Measurements from ENCODE around the gene COL8A2.

COL8A2 gene

DNA sequence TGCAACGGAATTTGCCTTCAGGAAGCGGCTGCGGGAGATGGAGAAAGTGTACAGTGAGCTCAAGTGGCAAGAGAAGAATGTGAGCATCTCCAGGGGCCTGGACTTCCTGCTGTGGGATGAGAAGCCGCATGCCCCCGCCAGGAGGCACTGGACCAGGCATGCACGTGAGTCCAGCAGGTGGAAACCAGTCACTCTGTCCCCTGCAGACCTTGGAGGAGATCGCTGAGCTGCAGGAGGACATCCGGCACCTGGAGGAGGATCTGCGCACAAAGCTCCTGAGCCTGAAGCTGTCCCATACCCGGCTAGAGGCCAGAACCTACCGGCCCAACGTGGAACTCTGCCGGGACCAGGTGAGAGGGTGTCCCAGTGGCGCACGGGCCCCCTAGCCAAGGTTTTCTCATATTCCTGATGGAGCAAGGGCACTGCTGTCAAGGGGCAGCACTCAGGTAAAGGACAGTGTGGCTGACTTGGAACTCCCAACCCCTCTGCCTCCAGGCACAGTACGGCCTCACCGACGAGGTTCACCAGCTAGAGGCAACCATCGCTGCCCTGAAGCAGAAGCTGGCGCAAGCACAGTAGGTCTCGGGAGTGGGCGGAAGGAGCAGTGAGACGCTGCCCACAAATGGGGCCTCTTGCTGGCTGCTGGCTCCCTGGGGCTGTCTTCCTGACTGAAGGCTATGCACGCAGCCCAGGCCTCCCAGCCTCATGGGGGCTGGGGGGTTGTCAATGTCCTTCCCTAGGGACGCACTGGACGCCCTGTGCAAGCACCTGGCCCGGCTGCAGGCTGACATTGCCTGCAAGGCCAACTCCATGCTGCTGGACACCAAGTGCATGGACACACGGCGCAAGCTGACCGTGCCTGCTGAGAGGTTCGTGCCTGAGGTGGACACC is 37.5 kb downstream of the COL8A2 start:
- DNase-seq = peak; percentile 33

DNA sequence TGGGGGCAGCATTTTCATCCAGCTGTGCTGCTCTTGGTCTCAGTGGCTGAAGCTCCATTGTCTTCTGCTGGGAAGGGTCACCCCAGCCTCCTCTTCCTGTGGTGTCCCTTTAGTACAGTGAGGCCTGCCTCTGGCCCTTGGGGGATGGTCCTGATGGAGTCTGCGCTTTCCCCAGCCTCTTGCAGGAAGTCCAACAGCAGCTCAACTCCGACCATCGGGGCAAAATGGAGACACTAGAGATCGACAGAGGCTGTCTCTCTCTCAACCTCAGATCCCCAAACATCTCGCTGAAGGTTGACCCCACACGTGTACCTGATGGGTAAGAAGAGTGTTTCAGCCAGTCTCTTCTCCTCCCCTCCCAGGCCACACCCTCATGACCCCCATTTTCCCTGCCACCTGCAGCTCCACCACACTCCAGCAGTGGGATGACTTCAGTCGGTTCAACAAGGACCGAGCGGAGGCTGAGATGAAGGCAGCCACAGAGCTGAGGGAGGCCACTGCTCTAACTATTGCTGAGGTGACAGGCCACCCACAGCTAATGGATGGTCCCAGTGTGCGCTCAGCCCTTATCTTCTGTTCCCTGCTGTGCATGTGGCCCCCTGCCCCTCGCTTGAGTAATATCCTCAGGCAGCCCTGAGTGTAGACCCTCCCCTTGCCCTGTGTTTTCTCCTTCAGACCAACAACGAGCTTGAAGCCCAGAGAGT is 38.3 kb downstream of the COL8A2 start:
- DNase-seq = no peak

DNA sequence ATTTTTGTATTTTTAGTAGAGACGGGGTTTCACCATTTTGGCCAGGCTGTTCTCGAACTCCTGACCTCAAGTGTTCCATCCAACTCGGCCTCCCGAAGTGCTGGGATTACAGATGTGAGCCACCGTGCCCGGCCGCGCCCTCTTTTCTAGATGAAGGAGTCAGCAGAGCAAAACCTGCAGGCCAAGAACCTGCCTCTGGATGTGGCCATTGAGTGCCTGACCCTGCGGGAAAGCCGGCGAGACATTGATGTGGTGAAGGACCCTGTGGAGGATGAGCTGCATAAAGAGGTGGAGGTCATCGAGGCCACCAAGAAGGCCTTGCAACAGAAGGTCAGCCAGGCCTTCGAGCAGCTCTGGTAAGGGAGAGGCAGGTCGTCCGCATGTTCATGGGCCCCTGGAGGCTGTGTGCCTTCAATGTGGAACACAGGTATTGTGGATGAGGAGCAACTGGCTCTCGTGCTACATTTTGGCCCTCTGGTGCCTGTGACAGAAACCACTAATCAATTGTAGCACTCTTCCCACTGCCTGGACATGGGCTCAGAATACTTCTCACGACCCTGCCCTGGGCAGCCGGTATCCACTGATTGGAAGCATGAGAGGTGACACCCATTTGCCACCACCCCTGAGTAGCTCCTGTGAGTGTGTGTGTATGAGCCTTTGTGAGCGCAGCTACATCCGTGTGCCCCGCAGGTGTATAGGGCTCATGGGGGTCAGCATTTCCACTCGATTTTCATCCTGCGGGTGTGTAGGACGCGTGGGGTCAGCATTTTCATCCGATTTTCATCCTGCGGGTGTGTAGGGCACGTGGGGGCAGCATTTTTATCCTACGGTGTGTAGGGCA is 39.1 kb downstream of the COL8A2 start:
- DNase-seq = no peak

DNA sequence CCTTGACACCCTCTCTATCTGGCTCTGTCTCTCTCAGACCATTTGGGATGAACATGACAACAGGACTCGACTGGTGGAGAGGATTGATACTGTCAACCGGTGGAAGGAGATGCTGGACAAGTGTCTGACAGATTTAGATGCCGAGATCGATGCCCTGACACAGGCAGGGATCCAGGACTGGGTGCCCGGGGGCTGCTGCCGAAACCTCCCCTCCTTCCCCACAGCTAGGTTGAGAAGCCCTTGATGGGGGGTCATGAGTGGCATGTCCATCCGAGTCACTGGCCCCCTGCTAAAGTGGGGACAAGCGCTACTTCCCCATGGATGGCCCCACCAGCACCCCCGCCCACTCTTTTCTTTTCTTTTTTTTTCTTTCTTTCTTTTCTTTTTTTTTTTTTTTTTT is 39.9 kb downstream of the COL8A2 start:
- no peak for DNase-seq

DNA sequence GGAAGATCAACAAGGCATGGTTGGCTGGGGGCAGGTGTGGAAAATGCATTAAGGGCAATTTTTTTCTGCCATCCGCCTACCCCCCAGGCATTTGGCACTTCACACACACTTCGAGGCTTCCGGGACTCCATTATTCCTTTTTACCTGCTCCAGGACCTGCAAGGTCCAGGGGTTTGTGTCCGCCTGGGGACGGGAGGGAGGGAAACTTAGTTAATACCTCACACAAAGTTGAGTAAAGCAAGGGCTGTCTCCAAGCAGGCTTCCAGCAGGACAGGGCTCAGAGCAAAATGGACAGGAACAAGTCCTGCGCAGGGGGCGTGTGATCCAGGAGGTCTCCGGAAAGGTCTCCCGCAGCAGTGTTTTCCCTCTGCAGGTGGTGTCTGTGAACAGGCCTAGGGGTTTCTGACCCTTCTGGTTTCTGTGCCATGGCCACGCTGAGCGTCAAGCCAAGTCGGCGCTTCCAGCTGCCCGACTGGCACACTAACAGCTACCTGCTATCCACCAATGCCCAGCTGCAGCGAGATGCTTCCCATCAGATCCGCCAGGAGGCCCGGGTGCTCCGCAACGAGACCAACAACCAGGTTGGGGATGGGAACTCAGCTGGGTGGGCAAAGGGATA is 40.4 kb downstream of the COL8A2 start:
- peak; percentile 47 for DNase-seq

DNA sequence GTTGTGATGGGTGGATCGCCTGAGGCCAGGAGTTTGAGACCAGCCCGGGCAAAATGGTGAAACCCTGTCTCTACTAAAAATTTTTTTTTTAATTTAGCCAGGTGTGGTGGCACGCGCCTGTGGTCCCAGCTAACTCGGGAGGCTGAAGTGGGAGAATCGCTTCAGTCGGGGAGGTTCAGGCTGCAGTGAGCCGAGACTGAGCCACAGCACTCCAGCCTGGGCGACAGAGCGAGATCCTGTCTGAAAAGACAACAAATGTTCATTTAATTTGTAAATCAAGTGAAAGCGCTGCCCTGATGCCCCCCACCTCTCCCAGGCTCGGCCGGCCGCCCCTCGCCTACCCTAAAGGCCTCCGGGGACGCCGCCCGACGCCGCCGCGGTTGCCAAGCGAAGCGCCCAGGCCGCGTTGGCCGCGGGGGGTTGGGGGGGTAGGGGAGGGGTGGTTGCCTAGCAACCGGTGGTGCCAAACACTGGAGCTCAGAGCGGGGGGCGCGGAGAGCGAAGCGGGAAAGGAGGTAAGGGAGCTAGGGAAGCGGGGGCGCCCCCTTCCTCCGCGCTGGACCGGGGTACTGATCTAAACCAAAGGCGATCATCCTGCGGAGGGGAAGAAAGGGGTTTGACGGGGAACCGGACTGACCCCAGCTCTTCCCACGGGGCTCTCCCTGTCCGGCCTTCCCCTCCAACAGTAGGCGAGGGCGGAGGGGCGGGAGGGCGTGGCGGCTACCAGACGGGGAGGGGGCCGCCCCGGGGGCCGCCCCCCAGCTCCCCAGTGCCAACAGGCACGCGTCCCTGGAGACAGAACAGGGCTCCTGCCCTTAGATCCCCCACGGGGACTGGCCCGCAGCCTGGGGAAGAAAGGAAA is 41.2 kb downstream of the COL8A2 start, which contains the start of gene TEKT2:
Gene TEKT2 (plus strand): TSS at position 460 of the 862 bp plus-strand sequence. CDS start 828 bp downstream, outside the sequence.
- DNase-seq = peak; percentile 86

DNA sequence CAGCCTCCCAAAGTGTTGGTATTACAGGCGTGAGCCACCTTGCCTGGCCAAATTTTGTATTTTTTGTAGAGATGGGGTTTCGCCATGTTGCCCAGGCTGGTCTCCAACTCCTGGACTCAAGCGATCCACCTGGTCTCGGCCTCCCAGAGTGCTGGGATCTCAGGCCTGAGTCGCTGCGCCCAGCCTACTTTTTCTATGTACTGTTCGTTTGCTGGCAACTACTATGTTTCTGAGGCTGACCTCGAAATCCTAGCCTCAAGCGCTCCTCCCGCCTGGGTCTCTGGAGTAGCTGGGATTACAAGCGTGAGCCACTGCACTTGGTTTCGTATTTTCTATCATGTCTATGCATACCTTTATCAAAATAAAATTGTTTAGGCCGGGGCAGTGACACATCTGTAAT is 41.8 kb downstream of the COL8A2 start:
- no peak for DNase-seq

DNA sequence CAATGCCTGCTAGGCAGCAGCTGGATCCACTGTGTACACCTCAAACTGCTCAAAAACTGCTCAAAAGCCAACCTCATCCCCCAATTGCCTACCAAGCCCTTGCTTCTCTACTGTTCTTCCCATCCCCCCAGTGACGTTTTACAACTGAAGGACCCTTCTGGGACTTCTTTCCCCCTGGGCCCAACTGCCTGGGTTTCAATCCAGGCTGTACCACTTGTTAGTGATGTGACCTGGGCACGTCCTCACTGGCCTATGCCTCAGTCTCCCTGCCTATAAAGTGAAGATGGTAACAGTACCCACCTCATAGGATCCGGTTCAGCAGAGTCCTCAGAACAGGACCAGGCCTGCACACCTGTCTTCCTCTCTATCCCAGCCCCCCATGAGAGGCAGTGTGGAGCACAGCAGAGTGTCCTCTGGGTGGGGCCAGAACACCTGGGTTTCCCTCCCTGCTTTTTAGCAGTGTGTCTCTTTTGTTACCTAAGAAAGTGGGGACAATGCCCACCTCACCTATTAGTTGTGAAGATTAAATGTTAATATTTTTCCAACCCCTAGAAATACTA is 43.0 kb downstream of the COL8A2 start:
- no peak for DNase-seq

DNA sequence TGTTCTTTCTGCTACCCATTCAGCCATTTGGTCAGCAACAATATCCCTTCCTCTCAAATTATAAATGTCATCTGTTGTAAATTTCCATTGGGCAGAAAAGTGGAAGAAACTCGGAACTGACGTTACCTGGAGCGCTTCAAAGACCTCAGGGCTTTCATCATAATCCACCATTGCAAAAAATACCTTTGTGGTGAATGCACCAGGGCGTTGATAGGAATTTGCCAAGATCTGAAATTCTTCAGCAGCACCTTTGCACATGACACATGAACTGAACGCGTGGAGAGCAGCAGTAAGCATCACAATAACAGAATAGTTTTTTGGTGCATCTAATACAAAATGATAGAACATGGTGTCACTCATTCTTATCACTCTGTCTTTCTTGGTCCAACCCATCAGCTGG is 44.2 kb downstream of the COL8A2 start:
- no peak for DNase-seq

DNA sequence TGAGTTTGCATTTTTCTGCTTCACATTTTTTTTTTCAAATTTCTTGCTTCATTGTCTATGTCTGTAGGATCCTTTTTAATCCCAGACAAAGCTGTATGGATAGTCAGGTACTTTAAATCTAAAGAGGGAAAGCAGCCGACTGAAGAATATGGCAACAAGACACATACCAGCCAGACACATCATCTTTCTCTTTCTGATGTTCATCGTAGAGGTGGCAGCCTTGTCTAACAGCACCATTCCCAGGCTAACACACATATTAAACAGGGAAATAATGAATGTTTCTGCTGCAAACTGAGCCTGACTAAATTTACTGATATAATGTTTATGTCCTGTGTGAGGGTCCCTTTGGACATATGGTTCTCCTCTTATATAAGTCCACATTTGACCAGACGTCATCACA is 44.8 kb downstream of the COL8A2 start:
- no peak for DNase-seq

DNA sequence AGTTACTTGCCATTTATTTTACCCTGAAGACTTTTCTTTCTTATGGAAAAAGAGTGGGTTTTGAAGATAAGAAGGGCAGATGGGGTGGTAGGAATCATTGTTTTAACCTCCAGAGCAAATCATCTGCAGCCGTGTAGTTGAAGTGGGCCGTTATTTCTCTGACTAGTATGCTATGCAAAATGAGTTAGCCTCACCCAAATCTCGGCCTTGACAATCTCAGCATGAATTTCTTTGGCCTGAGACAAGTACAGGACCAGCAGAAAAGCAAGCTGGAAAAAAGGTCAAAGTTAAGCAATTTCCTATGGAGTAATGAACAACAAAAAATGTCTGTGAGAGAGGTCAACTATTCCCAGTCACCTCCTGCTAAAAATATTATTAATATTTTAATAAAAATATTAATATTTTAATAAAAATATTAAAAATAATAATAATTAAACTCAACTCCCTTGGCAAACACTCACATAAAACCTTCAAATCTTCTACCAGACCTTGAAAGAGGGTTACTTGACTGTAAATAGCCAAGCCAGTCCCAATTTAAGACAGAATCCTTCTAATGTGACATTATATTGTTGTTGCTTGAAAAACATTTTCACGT is 47.9 kb downstream of the COL8A2 start:
- no peak for DNase-seq

DNA sequence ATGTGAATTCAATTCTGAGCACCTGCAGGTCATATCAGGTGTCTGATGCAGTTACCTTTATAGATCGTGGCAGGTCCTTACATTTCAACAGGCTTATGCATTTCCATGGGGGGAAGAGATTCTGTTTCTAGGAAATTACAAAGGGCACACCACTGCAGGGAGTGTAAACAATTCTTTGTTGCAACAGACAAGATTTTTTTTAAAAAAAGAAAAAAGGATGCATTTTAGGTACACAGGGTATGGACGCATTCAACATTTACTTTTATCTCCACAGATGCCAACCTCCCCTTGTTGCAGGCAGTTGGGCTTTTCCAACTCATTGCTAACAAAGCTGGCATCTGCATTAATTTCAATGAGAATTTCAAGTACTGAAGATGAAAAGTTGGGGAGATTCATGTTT is 54.7 kb downstream of the COL8A2 start:
- DNase-seq = no peak

DNA sequence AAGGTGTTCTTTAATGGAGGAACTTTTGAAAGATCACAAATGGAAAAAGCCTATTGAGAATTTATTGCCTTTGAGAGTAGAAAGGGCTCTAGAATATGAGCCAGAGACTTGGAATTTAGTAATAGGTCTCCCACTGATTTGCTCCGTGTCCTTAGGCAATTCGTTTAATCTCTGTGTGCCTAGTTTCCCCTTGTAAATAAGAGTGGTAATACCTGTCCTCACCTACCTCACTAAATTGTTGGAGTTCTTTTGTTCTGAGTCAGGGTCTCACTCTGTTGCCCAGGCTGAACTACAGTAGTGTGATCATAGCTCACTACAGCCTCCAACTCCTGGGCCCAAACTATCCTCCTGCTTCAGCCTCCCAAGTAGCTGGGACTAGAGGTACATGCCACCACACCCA is 56.2 kb downstream of the COL8A2 start:
- DNase-seq = no peak

DNA sequence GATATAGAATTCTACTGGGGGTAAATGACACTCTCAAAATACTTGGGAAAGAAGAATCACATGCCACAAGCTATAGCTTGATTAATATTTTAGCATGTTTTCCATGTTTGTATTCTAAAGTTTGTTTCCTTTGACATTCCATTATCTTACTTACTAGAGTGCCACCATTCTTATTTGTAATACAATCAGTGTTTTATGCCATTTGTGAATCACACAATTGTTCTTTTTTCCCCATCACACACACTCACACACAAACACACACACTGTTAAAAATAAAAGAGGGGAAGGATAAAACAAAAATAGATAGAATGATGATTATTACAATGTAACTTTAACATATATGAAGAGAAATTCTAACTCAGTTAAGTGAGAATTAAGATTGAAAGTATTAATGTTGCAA is 57.2 kb downstream of the COL8A2 start:
- DNase-seq = no peak

DNA sequence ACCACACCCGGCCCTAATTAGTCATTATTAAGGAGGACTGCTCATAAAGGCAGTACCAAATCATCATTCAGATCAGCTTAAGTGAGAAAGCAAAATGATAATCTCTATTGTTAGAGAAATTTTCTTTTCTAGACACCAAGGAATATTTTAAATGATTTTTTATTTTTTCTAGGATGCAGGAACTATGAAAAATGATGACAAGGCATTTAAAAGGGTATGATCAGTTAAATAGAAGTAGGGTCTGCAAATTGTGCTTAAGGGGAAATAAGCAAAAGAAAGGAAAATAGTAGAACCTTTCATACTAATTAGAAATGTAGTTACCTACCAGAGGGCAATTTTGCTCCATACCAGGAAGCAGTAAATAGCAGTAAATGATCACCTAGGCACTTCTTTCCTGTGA is 62.7 kb downstream of the COL8A2 start:
- no peak for DNase-seq

DNA sequence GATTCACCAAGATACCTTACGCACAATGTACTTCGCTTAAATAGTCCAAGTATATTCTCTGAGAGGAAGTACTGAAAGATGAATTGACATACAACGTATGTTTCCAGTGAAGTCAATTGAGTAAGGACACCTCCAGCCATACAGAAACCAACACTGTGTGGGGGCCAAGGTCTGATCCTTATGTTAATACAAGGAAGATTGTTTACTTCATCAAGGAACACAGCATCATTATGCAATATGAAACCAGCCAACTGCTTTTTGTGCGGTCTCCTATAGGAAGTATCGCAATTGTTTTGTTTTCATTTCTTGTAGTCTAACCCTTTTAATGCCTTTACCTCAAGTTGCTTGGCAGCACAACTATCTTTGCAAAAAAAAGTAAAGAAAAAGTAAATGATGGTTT is 69.3 kb downstream of the COL8A2 start:
- DNase-seq = no peak

DNA sequence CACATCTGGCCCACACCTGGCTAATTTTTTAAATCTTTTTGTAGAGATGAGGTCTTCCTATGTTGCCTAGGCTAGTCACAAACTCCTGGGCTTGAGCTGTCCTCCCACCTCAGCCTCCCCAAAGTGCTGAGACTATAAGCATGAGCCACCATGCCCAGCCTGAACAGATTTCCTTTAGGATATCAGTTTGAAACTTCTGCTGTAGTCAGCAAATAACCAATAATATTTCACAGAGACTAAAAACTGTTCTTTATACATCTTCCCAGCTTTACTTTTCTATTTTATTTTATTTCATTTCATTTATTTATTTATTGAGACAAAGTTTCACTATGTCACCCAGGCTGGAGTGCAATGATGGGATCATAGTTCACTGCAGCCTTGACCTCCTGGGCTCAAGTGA is 71.0 kb downstream of the COL8A2 start:
- DNase-seq = no peak

DNA sequence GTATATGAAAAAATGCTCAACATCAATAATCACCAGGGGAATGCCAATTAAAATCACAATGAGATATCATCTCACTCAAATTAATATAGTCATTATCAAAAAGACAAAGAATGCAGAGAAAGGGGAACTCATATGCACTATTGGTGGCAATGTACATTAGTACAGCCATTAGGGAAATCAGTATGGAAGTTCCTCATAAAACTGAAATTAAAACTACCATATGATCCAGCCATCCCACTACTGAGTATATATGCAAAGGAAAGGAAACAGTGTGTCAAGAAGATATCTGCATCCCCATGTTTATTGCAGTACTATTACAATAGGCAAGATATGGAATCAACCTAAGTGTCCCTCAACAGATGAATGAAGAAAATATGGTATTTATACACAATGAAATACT is 73.2 kb downstream of the COL8A2 start:
- no peak for DNase-seq
